NCI-H69 (cell line): ENCODE results near the gene PRDM16.

Experiments used
- DNase-seq: peaks from one replicate; lab custom pipeline; 2025; lab: John Stamatoyannopoulos, UW

PRDM16 gene

DNA sequence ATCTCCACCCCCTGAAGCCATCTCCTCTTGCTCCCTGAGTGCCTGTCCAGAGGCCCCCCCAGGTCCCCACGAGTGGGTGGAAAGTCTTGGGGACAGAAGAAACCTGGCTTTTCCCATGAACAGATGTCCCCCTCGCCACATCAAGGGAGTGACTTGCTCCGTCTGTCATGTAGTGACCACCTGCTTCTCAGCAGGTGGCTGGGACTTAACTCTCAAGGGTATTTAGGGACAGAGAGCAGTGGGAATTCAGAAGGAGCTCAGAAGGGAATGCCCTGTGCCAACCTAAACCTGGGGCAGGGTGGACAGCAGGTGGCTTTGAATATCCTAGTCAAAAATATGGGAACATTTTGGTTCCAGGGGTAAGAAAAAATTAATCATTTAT is 139.8 kb downstream of the PRDM16 start:
- DNase-seq = no peak

GRCh38 chr1:3209201-3209600 is 140.2 kb downstream of the PRDM16 start:
- no peak for DNase-seq

DNA sequence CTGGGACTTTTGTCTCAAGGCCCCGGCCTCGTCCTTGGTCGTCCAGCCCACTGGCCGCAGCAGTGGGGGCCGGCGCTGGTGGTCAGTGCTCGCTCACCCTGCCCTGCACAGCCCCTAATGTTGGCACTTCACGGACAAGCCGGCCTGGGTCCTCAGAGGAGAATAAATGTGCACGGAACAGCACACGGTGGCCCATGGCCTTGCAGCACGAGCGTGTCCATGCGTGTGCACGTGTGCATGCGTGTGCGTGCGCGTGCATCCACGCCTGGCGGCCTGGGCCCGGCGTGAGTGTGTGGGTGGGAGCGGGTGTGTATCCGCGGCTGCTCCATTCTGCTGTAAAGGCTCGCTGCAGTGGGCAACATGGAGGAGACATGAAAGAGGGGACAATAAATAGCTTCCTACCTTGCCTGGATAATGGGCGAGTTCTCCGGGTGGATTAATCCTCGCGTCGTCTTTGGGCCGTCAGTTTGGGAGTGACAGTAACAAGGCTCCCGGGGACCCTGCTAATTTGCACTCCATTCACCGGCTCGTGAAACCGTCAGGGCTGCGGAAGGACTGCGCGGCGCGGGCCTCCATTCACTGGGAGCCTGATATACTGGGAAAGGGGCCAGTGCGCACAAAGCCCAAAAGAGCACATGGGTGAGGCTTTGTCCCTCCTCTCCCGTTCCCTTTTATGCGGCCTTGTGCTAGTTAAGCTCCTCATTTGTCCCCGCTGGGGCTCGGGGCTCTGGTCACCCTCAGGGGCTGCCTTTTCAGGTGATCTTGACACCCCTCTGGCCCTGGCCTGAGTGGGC is 142.8 kb downstream of the PRDM16 start:
- no peak for DNase-seq

- DNase-seq = no peak
Observed at GRCh38 chr1:3212453-3213355, 143.7 kb downstream of the PRDM16 start.

GRCh38 chr1:3213730-3214129 is 144.7 kb downstream of the PRDM16 start:
- no peak for DNase-seq

DNA sequence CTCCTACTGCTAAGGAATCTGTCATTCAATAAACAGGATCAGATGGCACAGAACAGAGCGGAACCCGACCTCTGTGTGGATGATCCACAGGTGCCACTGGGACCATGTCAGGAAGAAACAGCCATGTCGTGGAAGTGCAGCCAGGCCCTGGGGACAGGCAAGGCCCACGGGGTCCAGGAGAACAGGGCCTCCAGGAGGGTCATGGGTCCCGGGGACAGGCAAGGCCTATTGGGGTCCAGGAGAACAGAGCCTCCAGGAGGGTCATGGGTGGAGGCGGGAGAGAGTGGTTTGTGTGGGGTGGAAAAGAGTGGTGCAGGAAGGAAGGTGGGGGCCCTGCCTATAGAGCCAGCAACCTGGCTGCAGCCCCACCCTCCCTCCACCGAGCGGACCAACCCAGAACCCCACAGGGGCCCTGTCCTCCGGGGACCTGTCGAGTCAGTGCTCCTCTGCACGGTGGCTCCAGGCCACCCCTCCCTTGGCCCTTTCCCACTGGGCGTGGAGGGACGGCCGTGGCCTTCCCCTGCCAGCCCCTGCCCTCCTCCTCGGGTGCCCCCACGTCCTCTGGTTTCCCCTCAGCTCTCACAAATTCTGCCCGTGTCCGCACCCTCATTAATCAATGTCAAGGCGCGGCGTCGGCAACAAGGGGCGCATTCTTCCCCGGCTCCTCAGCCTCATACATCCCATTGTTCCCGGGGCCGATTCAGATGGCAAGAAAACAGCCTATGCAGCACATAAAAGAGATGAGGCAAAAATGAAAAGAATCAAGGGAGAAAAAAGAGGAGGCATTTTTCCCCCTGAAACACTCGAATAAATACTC is 146.4 kb downstream of the PRDM16 start:
- DNase-seq = no peak

GRCh38 chr1:3216015-3216391 is 147.0 kb downstream of the PRDM16 start:
- DNase-seq = no peak

DNA sequence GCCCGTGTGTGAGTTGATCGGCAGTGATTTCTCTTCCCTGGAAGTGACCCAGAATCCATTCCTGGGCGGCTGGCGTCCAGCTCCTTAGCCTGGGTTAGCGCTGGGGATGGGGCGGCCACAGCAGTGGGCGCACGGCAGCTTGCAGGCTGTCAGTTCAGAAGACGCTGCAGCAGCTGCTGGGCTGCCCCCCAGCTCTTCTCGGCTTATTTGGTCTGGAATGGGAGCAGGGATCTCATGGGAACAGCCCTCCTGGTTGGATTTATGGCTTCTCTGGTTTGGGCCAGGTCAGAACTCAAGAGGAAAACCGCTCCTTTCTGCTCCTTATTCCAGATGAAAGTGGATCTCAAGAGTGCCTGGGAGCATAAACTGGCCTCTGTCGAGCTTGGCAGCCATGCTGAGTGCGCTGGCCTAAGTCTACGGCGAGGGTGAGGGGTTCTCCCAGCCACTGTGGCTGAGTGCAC is 148.2 kb downstream of the PRDM16 start:
- no peak for DNase-seq

DNA sequence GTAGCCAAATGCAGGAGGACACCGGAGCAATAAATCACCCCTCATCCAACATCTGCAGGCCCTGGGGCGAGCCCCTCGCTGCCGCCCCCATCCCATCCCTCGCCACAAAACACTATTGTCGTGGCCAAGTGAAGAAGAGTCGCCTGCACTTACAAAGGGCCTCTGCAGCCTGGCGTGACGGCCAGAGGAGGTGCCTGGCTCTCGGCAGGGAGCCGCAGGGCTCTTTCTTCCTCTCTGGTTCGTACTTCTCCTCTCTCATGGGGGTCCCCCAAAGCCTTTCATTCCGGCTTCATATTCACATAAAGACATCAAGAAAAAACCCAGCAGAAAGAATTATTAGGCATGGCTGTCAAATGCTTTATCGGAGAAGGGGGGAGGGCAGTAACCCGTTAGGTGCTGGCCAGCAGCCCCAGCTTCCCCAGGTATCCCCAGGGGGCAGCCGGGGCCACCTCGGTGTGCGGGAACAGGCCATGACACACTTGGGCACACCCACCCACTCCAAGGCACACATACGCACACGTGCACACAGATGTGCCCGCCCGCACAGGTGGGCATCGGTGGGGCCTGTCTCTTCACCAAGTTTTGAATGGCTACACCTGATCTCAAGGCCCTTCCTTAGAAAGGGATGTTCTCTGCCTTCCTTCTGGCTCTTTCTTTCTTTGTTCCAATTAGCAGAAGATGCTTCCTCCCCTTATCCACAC is 149.1 kb downstream of the PRDM16 start:
- DNase-seq = no peak

GRCh38 chr1:3219005-3219790 is 150.2 kb downstream of the PRDM16 start:
- no peak for DNase-seq

GRCh38 chr1:3219791-3220467 is 150.9 kb downstream of the PRDM16 start:
- no peak for DNase-seq

DNA sequence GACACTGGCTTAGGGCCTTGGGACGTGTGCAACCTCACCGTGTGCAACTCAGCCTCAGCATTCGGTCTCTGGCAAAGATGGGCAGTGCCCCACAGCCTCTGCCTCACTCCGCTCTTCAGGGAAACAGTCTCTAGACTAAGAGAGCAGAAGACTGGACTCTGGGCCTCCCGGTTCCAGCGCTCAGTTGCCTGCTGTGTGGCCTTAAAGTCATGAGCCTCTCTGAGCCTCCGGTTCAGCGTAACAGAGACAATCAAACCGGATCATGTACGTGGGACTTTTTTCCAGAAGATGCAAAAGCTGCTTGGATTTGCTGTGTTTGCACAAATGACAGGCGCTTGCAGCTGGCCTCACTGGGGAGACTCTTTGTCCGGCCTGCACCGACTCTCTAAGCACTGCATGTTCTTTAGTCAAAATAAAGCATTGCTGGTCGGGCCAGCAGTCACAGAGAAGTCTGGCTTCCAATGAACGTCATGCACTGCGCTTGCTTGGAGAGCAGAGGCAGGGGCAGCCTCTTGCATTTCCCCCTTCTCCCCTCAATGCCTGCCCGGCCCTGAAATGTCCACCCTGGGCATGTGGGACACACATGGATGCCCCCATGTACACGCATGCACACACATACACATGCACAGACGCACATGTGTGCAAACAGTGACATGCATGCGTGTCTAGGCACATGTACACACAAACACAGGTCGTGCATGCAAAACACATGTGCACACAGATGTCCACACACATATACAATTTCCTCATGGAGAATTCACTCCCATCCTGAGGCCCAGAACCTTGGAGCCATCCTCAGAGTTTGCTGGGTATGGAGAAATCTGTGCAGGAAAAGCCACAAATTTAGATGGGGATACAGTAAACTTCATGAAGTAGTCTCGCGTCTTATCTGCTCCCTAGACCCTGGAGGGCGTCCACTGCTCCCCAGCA is 152.4 kb downstream of the PRDM16 start:
- no peak for DNase-seq

DNA sequence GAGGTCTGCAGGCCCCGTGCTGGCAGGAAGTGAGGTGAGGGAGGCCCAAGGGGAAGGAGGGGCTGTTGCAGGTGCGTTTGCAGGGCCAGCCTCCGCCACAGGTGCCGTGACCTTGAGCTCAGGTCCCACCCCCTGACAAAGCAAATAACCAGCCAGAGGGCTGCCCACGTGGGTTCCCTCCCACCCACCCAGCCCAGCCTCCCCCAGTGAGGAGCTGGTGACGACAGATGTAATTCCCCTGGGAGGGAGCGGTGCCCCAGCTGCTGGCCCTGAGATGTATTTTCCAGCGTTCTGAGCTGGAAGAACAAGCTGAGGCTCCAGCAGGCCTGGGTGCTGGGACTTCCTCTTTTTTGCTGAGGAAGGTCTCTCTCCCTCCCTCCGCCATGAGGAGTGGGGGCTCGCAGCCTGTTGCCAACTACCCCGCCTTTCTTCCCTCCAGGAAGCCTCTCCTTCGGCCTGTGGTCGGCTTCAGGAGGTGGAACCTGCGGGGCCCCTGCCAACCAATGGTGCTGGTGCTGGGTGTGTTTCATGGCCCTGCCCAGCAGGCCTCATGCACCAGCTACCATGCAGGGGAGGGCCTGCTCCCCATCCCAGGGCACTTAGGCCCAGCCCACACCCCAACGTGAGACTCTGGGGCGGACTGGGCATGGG is 153.2 kb downstream of the PRDM16 start:
- peak; percentile 43 for DNase-seq

DNA sequence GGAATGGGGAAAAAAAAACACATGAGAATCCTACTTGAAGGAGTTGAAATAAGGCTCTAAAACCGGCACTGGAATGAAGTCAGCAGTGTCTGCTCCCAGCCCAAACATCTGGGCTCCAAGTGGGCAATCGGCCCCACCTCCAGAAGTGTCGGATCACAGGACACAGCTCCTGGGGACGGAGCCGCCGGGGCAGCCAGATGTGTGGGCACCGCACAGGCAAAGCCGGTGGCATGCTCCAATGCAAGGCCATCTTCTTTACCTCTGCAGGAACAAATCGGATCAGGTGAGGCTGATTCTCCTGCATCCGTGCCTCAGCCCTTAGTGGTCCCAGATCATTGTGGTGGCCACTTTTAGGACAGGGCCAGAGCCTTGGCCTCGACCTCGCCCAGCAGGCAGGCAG is 156.7 kb downstream of the PRDM16 start:
- no peak for DNase-seq

GRCh38 chr1:3226191-3226590 is 157.2 kb downstream of the PRDM16 start:
- no peak for DNase-seq

GRCh38 chr1:3226701-3227350 is 157.8 kb downstream of the PRDM16 start:
- no peak for DNase-seq

DNA sequence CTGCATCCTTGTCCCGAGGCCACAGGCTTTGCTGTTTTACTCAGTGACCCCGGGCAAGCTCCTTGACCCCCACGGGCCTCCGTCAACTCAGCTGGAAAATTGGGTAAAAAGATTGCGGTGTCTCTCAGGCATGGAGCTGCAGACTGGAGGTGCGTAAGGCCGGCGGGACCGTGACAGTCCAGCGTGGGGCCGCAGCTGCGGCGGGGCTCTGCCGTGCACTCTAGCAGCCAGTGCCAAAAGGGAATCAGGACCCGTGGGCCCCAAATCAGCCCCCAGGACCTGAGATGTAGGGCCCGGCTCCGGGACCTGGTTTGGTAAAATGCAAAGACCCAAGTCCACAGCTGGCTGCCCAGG is 158.3 kb downstream of the PRDM16 start:
- DNase-seq = no peak

GRCh38 chr1:3227893-3228292 is 158.9 kb downstream of the PRDM16 start:
- no peak for DNase-seq
